Effector memory CD4-positive, alpha-beta T cell (primary cell): ENCODE measurements around the gene TMEM135.
"Not testable (repeated sequence)": the region's sequence is repeated elsewhere in the genome, so short reads cannot be mapped to it uniquely, and the experiment has no call there.

Experiments
- DNase-seq, 3 donors: peaks; one replicate each; pipeline ENCODE4 v3.0.0-alpha.2; 2020
- H3K27ac ChIP-seq: 2 replicates; pipeline ENCODE4 v1.7.0; 2013; ENCODE audit warnings: mild to moderate bottlenecking, low read length, moderate library complexity; ENCODE audit not compliant: insufficient read depth, poor library complexity, severe bottlenecking
- H3K27me3 ChIP-seq: replicated peaks from 2 replicates; pipeline ENCODE4 v1.7.0; 2013; ENCODE audit warnings: mild to moderate bottlenecking, low read length; ENCODE audit not compliant: insufficient read depth, control insufficient read depth, poor library complexity, severe bottlenecking
- H3K36me3 ChIP-seq: 2 replicates; pipeline ENCODE4 v1.7.0; 2013; ENCODE audit warnings: mild to moderate bottlenecking, low read length, moderate library complexity; ENCODE audit not compliant: control insufficient read depth, insufficient read depth
- H3K4me1 ChIP-seq: 2 replicates; pipeline ENCODE4 v1.7.0; 2013; ENCODE audit warnings: low read length, mild to moderate bottlenecking; ENCODE audit not compliant: control insufficient read depth, insufficient read depth, poor library complexity, severe bottlenecking
- H3K4me3 ChIP-seq: 2 replicates; pipeline ENCODE4 v1.7.0; 2013; ENCODE audit warnings: low read length, low read depth, mild to moderate bottlenecking; ENCODE audit not compliant: insufficient read depth, poor library complexity, severe bottlenecking
- H3K9me3 ChIP-seq: 2 replicates; pipeline ENCODE4 v1.7.0; 2013; ENCODE audit warnings: mild to moderate bottlenecking, low read length, moderate library complexity; ENCODE audit not compliant: control insufficient read depth

The TMEM135 gene

DNA sequence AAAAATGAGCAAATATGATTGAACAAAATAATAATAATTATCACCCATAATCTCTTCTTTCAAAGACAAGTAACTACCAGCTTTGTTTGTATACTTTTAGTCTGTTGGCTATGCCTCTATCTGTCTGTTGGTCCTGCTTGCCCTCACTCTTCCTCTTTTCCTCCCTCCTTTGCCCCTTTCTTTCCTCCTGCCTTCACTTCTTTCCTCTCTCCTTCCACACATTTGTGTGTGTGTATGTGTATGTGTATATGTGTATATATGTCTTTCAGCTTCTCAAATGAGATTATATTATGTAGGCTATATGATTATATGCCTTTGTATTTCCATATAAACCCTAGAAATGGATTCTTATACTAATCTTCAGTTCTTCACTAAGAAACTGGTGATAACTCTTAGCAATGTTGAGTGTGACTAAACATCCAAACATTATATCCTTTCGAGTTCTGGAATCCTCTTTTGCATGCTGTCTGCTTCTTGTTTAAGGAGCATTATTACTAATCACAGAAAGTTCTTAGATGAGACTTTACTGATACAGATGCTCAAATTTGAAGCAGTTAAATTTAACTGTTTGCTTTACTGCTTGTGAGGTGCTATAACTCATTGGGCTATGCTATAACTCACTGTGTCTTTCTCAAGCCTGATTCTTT, 219.1 kb downstream of the TMEM135 start:
- H3K36me3 ChIP-seq: no peaks in the 10 kb centered on the region
- no peak for DNase-seq

DNA sequence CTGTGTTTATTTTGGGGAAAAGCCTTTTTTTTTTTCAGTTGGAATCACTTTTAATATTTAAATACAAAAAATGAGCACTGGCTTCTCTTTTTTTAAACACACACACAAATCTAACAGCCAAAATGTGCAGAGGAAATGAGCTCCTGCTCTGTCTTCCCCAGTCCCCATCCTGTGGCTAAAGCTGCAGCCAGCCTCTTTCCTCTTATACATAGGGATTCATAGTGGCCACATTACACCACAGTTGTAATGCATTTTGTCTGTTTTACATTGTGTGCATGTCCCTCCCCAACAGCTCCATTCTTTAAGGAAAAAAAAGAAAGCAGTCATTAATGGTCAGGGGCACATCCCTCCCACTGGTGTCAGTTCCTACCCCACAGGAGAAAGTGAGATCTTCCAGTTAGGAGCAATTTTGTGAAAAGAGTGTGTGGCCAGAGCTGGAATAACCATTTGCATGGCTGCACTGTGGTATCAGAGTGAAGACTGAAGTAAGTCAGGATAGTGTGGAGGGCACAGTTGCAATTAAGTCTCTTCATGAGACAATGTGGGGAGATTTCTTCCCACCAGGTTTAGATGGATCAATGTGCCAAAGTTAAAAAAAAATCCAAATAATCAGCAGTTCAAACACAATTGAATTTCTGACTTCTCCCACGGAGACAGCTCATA, 220.6 kb downstream of the TMEM135 start:
- Histone ChIP-seq H3K27ac (no peak overlapping the region), H3K36me3 (no peaks in the 10 kb centered on the region), H3K9me3 (no peaks in the 10 kb centered on the region), H3K4me1 (no peaks in the 10 kb centered on the region), H3K27me3 (no peaks in the 10 kb centered on the region), H3K4me3 (no peak overlapping the region)
- DNase-seq: no peak

More for the DNA sequence above, 219.1 kb downstream of the TMEM135 start:
- Histone ChIP-seq H3K27me3 (no peaks in the 10 kb centered on the region), H3K4me1 (no peaks in the 10 kb centered on the region), H3K4me3 (no peak overlapping the region), H3K27ac (no peak overlapping the region), H3K9me3 (no peaks in the 10 kb centered on the region)

DNA sequence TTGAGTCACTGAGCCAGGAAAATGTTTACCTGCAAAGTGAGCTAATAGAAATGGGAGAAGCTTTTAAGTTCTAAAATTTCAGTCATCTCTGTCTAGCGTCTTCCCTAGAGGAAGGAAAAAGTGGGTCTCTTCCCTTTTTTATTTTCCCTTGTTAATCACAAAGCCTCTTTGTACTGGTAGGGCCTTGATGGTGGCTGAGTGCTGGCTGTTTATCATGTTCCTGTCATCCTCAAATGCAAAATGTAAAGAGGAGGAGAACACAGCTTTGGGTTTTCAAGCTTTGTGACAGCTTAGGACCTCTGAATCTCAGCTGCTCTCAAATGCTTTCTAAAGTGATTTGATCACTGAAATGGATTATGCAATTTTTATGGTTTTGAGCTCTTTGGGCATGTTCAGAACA, 222.0 kb downstream of the TMEM135 start:
- H3K4me3 ChIP-seq: no peak overlapping the region
- no peak for DNase-seq
- H3K36me3 ChIP-seq: no peaks in the 10 kb centered on the region
- no peaks in the 10 kb centered on the region for H3K9me3 ChIP-seq
- no peak overlapping the region for H3K27ac ChIP-seq
- no peaks in the 10 kb centered on the region for H3K27me3 ChIP-seq
- H3K4me1 ChIP-seq: no peaks in the 10 kb centered on the region

DNA sequence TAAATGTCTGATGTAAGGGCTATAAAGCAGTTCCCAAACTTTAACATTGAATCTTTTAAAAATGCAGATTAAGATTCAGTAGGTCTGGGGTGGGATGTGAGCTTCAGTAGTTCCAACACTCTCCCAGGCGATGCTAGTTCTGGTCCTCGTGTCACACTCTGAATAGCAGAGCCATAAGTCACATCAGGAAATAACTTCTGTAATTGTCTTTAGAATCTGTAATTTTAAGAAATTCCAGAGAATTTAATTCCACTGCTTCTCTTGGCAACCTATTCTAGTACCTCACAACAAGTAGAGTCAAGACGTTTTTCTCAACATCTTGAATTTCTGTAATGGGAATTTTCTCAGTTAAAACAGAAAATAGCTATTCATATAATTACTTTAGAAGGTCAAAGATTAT, 223.1 kb downstream of the TMEM135 start:
- H3K27ac ChIP-seq: no peak overlapping the region
- no peaks in the 10 kb centered on the region for H3K27me3 ChIP-seq
- no peaks in the 10 kb centered on the region for H3K36me3 ChIP-seq
- no peaks in the 10 kb centered on the region for H3K4me1 ChIP-seq
- no peak overlapping the region for H3K4me3 ChIP-seq
- DNase-seq: no peak
- no peaks in the 10 kb centered on the region for H3K9me3 ChIP-seq

DNA sequence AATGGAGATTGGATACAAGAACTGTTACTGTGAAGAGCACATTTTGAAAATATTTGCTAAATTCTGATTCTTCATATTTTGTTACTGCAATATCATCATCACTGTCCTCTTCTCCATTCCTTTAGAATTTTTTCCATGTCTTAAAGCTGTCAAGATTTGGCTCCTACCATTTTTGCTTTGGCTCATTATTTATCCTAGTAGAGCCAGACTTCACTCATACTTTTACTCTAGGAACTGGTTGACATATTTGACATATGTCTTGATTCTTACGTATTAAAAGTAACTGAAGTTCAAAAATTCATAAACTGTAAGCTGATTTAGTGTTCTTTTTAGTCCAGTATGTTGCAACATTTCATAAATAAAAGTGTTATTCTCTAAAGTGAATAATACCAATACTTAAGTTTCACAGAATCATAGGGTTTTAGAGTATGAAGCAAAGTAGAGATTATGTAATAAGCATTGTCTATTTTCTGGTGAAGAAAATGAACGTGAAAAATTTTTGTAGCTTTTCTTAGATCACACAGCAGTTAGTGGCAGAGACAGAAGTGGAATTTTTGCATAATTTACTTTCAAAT, 225.6 kb downstream of the TMEM135 start:
- H3K36me3 ChIP-seq: no peaks in the 10 kb centered on the region
- no peak for DNase-seq
- H3K27me3 ChIP-seq: no peaks in the 10 kb centered on the region
- H3K9me3 ChIP-seq: no peaks in the 10 kb centered on the region
- H3K27ac ChIP-seq: no peak overlapping the region
- H3K4me1 ChIP-seq: no peaks in the 10 kb centered on the region
- no peak overlapping the region for H3K4me3 ChIP-seq

DNA sequence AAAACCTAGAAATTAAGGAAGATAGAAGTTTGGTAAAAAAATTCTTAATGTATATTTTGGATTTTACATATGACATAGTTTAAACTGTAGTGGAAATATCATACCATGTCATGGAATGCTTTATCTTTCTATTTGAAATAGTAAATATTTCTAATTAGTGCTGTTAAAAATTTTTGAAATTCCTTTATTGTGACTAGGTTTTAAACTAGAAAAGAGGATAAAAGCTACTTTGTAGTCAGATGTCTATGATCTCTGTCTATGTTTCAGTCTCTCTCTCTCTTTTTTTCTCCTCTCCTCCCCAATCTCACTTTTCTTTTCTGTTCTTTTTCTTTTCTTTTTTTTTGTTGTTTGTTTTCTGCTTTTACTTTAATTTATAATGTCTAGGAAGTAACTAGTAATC, 226.2 kb downstream of the TMEM135 start:
- H3K4me1 ChIP-seq: no peaks in the 10 kb centered on the region
- no peak overlapping the region for H3K27ac ChIP-seq
- DNase-seq: no peak
- H3K4me3 ChIP-seq: no peak overlapping the region
- H3K27me3 ChIP-seq: no peaks in the 10 kb centered on the region
- no peaks in the 10 kb centered on the region for H3K9me3 ChIP-seq
- H3K36me3 ChIP-seq: no peaks in the 10 kb centered on the region

DNA sequence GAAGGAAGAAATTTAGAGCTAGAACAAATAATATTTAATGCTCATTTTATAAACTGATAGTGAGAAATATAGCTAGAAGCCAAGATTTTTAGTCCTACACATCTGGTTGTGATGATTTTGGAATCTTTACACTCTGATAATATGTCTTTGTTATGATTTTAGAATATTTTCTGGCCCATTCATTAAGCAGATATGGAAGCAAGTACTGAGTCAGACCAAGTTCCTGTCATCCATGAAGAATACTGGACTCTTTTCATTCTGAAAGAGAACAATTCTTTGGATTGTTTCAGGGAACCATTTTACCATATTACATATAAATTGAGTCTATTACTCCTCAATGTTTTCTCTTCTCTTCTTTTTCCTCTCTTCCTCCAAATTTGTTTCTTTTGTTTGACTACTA, 227.4 kb downstream of the TMEM135 start:
- Histone ChIP-seq H3K4me3 (no peak overlapping the region), H3K27me3 (no peaks in the 10 kb centered on the region), H3K4me1 (no peaks in the 10 kb centered on the region), H3K9me3 (no peaks in the 10 kb centered on the region), H3K27ac (no peak overlapping the region), H3K36me3 (no peaks in the 10 kb centered on the region)
- DNase-seq: no peak

DNA sequence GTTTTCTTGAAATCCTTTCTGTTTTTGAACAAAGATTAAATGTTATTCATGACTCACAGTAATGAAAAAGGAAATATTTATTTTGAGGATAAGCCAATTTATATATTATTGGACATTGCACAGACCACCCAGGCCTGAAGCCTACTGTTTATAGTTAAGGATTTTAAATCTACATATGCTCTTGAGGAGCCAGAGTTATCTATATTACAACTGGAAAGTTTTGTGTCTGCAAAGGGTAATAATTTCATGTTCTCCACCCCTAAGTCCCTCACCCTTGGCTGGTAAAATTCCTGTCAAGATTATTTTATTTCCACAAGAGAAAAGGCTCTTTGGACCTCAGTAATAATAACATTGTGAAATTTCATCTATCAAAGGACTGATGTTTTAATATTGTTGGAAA, 228.2 kb downstream of the TMEM135 start:
- DNase-seq: no peak
- no peaks in the 10 kb centered on the region for H3K36me3 ChIP-seq
- H3K9me3 ChIP-seq: no peaks in the 10 kb centered on the region
- no peak overlapping the region for H3K4me3 ChIP-seq
- H3K27me3 ChIP-seq: no peaks in the 10 kb centered on the region
- no peaks in the 10 kb centered on the region for H3K4me1 ChIP-seq
- H3K27ac ChIP-seq: no peak overlapping the region

DNA sequence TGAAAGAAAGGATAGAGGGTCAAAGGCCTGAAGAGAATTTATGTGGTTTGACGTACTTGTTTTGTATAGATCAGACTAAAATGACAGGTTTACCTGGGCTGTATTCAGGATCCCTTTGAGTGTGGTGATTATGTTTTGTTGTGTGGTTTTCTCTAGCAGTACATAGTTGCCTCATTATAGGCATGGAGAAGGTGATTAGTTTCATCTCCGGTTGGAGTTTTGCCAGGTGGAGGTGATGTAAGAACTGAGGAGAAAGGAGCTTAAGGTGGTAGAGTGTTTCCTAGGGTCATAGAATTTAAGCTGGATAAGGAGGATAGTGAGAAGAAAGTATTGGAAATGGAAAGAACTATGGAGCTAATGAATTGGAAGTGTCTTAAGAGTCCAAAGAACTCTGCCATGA, 229.0 kb downstream of the TMEM135 start:
- no peaks in the 10 kb centered on the region for H3K9me3 ChIP-seq

DNA sequence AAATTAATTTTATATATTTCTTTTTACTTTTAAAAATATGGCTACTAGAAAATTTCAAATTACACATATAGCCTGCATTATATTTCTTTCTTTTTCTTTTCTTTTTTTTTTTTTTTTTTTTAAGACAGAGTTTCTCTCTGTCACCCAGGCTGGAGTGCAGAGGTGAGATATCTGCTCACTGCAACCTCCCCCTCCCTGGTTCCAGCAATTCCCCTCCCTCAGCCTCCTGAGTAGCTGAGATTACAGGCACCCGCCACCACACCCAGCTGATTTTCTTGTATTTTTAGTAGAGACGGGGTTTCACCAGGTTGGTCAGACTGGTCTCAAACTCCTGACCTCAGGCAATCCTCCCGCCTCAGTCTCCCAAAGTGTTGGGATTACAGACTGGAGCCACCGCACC, 234.2 kb downstream of the TMEM135 start:
- not testable (repeated sequence) for H3K27me3 ChIP-seq, H3K4me3 ChIP-seq, DNase-seq, H3K36me3 ChIP-seq, H3K4me1 ChIP-seq, H3K27ac ChIP-seq, H3K9me3 ChIP-seq

More for the DNA sequence above, 229.0 kb downstream of the TMEM135 start:
- Histone ChIP-seq H3K36me3 (no peaks in the 10 kb centered on the region), H3K27ac (no peak overlapping the region), H3K27me3 (no peaks in the 10 kb centered on the region), H3K4me3 (no peak overlapping the region), H3K4me1 (no peaks in the 10 kb centered on the region)
- DNase-seq: no peak
